DND-41 (cell line): ENCODE results near the gene IFITM5.
"Not testable (repeated sequence)": the region's sequence is repeated elsewhere in the genome, so short reads cannot be mapped to it uniquely, and the experiment has no call there.

Experiments used
- ATAC-seq: fragments of 200-7000 bp; cut with Tn5 transposase; 3 replicates; pipeline ENCODE4 v1.9.1; 2021; ENCODE audit warnings: low read depth; ENCODE audit not compliant: insufficient read depth
- DNase-seq: peaks from one replicate; pipeline ENCODE4 v3.0.0-alpha.2; 2020
- H2AFZ ChIP-seq: 2 replicates; pipeline ENCODE4 v1.6.0; 2012; ENCODE audit warnings: low read depth, low read length
- H3K27ac ChIP-seq: 2 replicates; pipeline ENCODE4 v1.5.1; 2012; ENCODE audit warnings: low read length, inconsistent platforms
- H3K27me3 ChIP-seq: fragments of 200-600 bp; sonication (generic); 2 replicates; pipeline ENCODE4 v1.6.0; 2012; ENCODE audit warnings: low read length, mild to moderate bottlenecking, inconsistent platforms; ENCODE audit not compliant: insufficient read depth, poor library complexity
- H3K36me3 ChIP-seq: 2 replicates; pipeline ENCODE4 v1.5.1; 2012; ENCODE audit warnings: low read length, inconsistent platforms; ENCODE audit not compliant: insufficient read depth
- H3K4me1 ChIP-seq: 2 replicates; pipeline ENCODE4 v1.5.1; 2012; ENCODE audit warnings: mild to moderate bottlenecking, low read length; ENCODE audit not compliant: insufficient read depth
- H3K4me2 ChIP-seq: 2 replicates; pipeline ENCODE4 v1.6.0; 2012; ENCODE audit warnings: mild to moderate bottlenecking, moderate library complexity, low read length, inconsistent platforms; ENCODE audit not compliant: insufficient read depth
- H3K4me3 ChIP-seq, 2 experiments: fragments of 200-600 bp in 1 of 2; shearing (Covaris generic) in 1 of 2; 2 replicates each; pipeline ENCODE4 v1.5.1; 2012 to 2016; ENCODE audit warnings: inconsistent platforms in 2 of 2, low read length in 2 of 2, mild to moderate bottlenecking in 2 of 2, low read depth in 1 of 2, moderate library complexity in 1 of 2
- H3K79me2 ChIP-seq: 2 replicates; pipeline ENCODE4 v1.6.0; 2012; ENCODE audit warnings: low read length, inconsistent platforms; ENCODE audit not compliant: insufficient read depth
- H3K9ac ChIP-seq: 2 replicates; pipeline ENCODE4 v1.6.0; 2012; ENCODE audit warnings: low read depth, mild to moderate bottlenecking, inconsistent platforms, low read length, moderate library complexity
- H3K9me3 ChIP-seq: 2 replicates; pipeline ENCODE4 v1.5.1; 2012; ENCODE audit warnings: low read length, moderate library complexity, mild to moderate bottlenecking, inconsistent platforms; ENCODE audit not compliant: insufficient read depth, severe bottlenecking
- H4K20me1 ChIP-seq: 2 replicates; pipeline ENCODE4 v1.6.0; 2012; ENCODE audit warnings: low read length; ENCODE audit not compliant: insufficient read depth
- CTCF ChIP-seq: IDR thresholded peaks from 2 replicates; pipeline ENCODE4 v1.5.1; 2012; ENCODE audit warnings: borderline replicate concordance, low read length, moderate library complexity, mild to moderate bottlenecking; ENCODE audit not compliant: poor library complexity, severe bottlenecking; ENCODE audit errors: extremely low read depth
- EZH2 ChIP-seq: IDR thresholded peaks from 3 replicates; pipeline ENCODE4 v1.6.1; 2012; ENCODE audit warnings: borderline replicate concordance, low read depth, mild to moderate bottlenecking, moderate library complexity, low read length, inconsistent platforms; ENCODE audit not compliant: severe bottlenecking

The IFITM5 gene

GRCh38 chr11:316891-317301, 17.6 kb upstream of the IFITM5 start:
- no peak for ATAC-seq
- TF ChIP-seq EZH2 = no peak
- TF ChIP-seq CTCF = no peak
- H3K27me3 ChIP-seq = no peaks in the 10 kb centered on the region
- H3K79me2 ChIP-seq = peaks cover 46% of the 10 kb centered on the region
- peak overlapping the region; percentile 72 for H3K9ac ChIP-seq
- H3K27ac ChIP-seq = peak overlapping the region; percentile 83; the same call in 1 of the 2 replicates
- H4K20me1 ChIP-seq = peaks cover 19% of the 10 kb centered on the region
- peaks cover 64% of the 10 kb centered on the region for H3K4me1 ChIP-seq
- peak overlapping the region; percentile 88 for H3K4me2 ChIP-seq
- peak overlapping the region; percentile 44 to 64; a peak in 3 of 4 replicates for H3K4me3 ChIP-seq
- peaks cover 25% of the 10 kb centered on the region for H3K36me3 ChIP-seq
- no peak overlapping the region for H2AFZ ChIP-seq
- DNase-seq = no peak
- no peaks in the 10 kb centered on the region for H3K9me3 ChIP-seq

- H2AFZ ChIP-seq = no peak overlapping the region
- peak overlapping the region; percentile 88 for H3K4me2 ChIP-seq
- H3K4me3 ChIP-seq = peak overlapping the region; percentile 44 to 64; a peak in 3 of 4 replicates
- H4K20me1 ChIP-seq = peaks cover 19% of the 10 kb centered on the region
- TF ChIP-seq CTCF (no peak), EZH2 (no peak)
- H3K36me3 ChIP-seq = peaks cover 25% of the 10 kb centered on the region
- ATAC-seq (no peak), DNase-seq (peak; percentile 51)
- H3K27ac ChIP-seq = peak overlapping the region; percentile 83
- peaks cover 68% of the 10 kb centered on the region for H3K4me1 ChIP-seq
- H3K9ac ChIP-seq = peak overlapping the region; percentile 72
- peaks cover 46% of the 10 kb centered on the region for H3K79me2 ChIP-seq
- H3K9me3 ChIP-seq = no peaks in the 10 kb centered on the region
- no peaks in the 10 kb centered on the region for H3K27me3 ChIP-seq
Observed at GRCh38 chr11:316031-316701, 16.8 kb upstream of the IFITM5 start.

GRCh38 chr11:315516-315994, 16.2 kb upstream of the IFITM5 start:
- Histone ChIP-seq H3K9ac (peak overlapping the region; percentile 72), H2AFZ (no peak overlapping the region), H3K9me3 (no peaks in the 10 kb centered on the region), H3K4me3 (peak overlapping the region; percentile 44 to 64), H3K79me2 (peaks cover 46% of the 10 kb centered on the region), H4K20me1 (peaks cover 19% of the 10 kb centered on the region), H3K4me2 (peak overlapping the region; percentile 88), H3K4me1 (peaks cover 64% of the 10 kb centered on the region), H3K36me3 (peaks cover 25% of the 10 kb centered on the region), H3K27ac (peak overlapping the region; percentile 83), H3K27me3 (no peaks in the 10 kb centered on the region)
- no peak for TF ChIP-seq EZH2
- DNase-seq (no peak), ATAC-seq (no peak)

- no peaks in the 10 kb centered on the region for H3K27me3 ChIP-seq
- ATAC-seq (peak; percentile 1; the same call in 1 of the 3 replicates), DNase-seq (peak; percentile 47)
- peak overlapping the region; percentile 88 for H3K4me2 ChIP-seq
- H3K4me1 ChIP-seq = peaks cover 65% of the 10 kb centered on the region
- peaks cover 19% of the 10 kb centered on the region for H4K20me1 ChIP-seq
- peaks cover 47% of the 10 kb centered on the region for H3K79me2 ChIP-seq
- H3K36me3 ChIP-seq = peaks cover 25% of the 10 kb centered on the region
- peak overlapping the region; percentile 83 for H3K27ac ChIP-seq
- peak overlapping the region; percentile 72 for H3K9ac ChIP-seq
- TF ChIP-seq CTCF (no peak), EZH2 (no peak)
- no peak overlapping the region for H2AFZ ChIP-seq
- peak overlapping the region; percentile 44 to 64 for H3K4me3 ChIP-seq
- no peaks in the 10 kb centered on the region for H3K9me3 ChIP-seq
Observed at GRCh38 chr11:315051-315481, 15.7 kb upstream of the IFITM5 start.

GRCh38 chr11:314554-314875, 15.2 kb upstream of the IFITM5 start:
- Histone ChIP-seq H3K27ac (peak overlapping the region; percentile 83), H3K9ac (peak overlapping the region; percentile 72), H3K79me2 (peaks cover 50% of the 10 kb centered on the region), H3K4me3 (peak overlapping the region; percentile 44 to 64; a peak in 3 of 4 replicates), H3K4me2 (peak overlapping the region; percentile 88), H3K36me3 (peaks cover 25% of the 10 kb centered on the region), H4K20me1 (peaks cover 19% of the 10 kb centered on the region), H3K4me1 (peaks cover 67% of the 10 kb centered on the region)
- not testable (repeated sequence) for H2AFZ ChIP-seq, H3K9me3 ChIP-seq, DNase-seq, H3K27me3 ChIP-seq
- ATAC-seq = peak; percentile 3; the same call in 1 of the 3 replicates
